ENCODE results near the gene ACCS.
A peak's percentile ranks its signal among the peaks of the same experiment; 100 is the strongest.

The ACCS gene

GRCh38 chr11:44043157-44043556 lies 22.9 kb upstream of the ACCS start:
- DNase-seq = no peak

GRCh38 chr11:44046182-44046581 lies 19.9 kb upstream of the ACCS start:
- DNase-seq = no peak

GRCh38 chr11:44047298-44047697 lies 18.8 kb upstream of the ACCS start:
- no peak for DNase-seq

DNA sequence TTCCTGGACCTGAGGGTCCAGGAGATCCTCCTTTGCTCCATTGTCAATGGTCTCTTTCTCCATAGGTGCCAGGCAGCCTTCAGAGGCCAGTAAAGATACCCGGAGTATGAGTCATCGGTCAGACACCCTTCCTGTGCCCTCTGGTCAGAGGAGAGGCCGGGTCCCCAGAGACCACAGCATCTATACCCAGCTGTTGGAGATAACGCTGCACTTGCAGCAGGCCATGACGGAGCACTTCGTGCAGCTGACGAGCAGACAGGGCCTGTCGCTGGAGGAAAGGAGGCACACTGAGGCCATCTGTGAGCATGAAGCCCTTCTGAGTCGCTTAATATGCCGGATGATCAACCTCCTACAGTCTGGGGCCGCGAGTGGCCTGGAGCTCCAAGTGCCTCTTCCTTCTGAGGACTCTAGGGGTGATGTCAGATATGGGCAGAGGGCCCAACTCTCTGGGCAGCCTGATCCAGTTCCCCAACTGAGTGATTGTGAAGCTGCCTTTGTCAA lies 18.1 kb upstream of the ACCS start, which contains the start of gene ACCSL:
Gene ACCSL (plus strand): TSS at position 51 of the 501 bp plus-strand sequence. CDS start 56 bp downstream, at position 107.
- peak in 4 of 14 donors; percentile 7 to 25 (median 12) for DNase-seq

- no peak for DNase-seq
These were observed 16.2 kb upstream of the ACCS start for GRCh38 chr11:44049832-44050231.

GRCh38 chr11:44051171-44051570 lies 14.9 kb upstream of the ACCS start:
- DNase-seq = no peak

GRCh38 chr11:44057340-44057739 lies 8.7 kb upstream of the ACCS start:
- DNase-seq = no peak

GRCh38 chr11:44058275-44058674 lies 7.8 kb upstream of the ACCS start:
- DNase-seq = no peak

DNA sequence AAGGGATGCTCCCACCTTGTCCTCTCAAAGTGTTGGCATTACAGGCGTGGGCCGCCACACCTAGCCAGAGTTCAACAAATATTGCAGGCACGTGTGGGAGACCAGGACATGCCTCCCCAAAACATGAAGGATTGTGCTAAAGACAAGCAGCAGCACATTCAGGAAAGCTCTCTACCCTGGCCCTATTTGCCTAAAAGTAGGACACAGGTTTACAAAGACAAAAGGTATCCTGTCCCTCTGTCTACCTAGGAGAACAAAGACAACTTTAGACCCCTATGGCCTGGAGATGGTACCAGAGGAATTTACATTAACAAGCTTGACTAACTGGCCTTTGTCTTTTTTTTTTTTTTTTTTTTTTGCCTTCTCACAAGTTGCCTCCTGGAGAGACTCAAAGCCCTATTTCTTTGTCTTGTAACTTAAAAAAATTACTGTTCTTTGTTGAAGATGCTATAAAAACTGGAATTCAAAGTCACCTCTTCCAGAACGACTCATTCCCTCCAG lies 859 bp upstream of the ACCS start:
- DNase-seq = no peak

DNA sequence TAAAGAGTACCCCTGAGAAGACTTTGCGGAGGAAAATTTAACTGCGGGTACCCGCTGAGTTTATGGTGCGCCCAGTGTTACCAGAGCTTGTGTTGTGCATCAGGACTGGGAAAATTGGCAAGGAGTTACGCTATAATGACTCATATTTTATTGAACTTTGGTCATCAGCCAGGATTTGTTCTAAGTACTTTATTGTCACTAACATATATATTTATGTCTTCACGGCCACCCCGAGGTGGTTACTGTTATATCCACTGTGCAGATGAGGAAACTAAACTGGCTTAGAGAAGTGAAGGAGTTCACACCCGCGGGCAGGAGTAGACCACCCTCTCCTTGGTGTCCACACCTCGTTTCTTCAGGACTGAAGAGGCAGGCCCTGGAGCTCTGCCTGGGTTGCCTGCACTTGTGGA lies 667 bp downstream of the ACCS start:
- DNase-seq = peak in 2 of 14 donors; percentile 7 to 19

GRCh38 chr11:44067266-44067665 lies 1.2 kb downstream of the ACCS start:
- no peak for DNase-seq

DNA sequence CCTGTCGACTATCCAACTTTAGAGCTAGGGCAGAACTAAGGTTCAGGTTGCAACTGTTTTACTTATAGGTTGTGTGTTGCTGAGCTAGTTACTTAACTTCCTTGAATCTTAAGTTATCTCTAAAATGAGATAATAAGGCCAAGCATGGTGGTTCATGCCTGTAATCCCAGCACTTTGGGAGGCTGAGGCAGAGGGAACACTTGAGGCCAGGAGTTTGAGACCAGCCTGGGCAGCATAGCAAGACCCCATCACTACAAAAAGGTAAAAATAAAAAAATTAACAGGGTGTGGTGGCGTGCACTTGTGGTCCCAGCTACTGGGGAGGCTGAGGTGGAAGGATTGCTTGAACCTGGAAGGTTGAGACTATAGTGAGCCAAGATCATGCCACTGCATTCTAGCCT lies 2.1 kb downstream of the ACCS start:
- no peak for DNase-seq

DNA sequence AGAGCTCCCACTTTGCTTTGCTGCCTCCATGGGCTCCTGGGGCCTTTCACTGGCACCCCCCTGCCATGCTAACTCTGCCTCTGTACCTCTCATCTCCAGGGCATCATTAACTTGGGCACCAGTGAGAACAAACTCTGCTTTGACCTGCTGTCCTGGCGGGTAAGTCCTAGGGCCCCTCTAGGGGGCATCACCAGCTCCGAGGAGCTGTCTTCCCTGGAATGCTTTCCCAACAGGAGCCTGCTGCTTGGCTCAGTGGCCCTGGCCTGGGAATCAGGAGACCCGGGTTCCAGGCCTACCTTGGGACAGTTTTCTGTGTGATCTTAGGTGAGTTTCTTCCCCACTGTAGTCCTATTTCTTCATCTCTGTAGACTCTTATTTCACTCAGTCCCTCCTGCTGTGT lies 5.1 kb downstream of the ACCS start:
- no peak for DNase-seq

GRCh38 chr11:44072757-44073658 lies 6.9 kb downstream of the ACCS start:
- no peak for DNase-seq

DNA sequence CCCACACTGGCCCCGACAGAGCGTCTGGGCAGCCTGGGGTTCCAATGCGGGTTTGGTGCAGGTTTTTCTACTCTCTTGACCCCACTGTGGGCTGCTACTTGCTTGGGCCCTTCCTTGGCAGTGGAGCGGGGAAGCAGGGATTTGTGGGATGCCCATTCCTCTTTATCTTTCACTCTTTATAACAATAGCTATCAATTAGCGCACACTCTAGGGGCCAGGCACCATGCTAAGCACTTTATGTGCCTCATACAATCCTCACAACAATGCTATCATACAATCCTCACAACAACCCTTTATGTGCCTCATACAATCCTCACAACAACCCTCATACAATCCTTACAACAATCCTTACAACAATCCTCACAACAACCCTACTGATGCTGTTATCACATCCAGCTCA lies 12.7 kb downstream of the ACCS start:
- no peak for DNase-seq

DNA sequence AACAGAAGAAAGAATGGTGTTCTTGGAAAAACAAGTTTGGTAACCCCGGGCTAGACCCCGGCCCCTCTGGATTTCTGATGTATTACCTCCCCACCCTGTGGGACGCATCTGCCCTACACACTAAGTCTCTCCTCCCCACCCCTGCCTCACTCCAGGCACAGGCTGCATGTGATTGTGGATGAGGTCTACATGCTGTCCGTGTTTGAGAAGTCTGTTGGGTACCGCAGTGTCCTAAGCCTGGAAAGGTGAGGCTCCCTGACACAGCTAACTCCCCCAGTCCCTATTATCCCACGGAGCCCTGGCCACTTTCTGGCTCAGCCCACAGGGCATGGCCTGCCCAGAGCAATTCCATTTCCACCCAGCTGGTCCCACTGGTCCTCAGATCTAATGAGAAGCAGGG lies 13.3 kb downstream of the ACCS start:
- DNase-seq = no peak

- DNase-seq = no peak
These were observed 14.9 kb downstream of the ACCS start for GRCh38 chr11:44080951-44081350.

DNA sequence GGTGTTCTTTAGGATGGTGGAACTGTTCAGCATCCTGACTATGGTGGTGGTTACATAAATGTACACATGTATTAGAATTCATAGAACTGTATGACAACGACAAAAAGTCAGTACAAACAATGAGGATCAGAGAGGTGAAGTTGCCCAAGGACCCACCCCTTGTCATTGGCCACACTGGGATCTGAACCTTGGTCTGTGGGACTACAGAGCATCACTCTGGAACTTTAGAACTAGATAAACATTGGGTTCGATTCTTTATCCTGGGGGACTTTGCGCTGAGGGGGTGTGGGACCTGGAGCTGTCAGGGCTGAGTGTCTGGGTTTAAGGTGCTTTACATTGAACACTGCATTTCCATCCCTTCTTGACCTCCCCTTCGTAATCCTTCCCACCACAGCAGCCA lies 16.6 kb downstream of the ACCS start:
- no peak for DNase-seq

GRCh38 chr11:44083433-44083832 lies 17.4 kb downstream of the ACCS start:
- DNase-seq = no peak

DNA sequence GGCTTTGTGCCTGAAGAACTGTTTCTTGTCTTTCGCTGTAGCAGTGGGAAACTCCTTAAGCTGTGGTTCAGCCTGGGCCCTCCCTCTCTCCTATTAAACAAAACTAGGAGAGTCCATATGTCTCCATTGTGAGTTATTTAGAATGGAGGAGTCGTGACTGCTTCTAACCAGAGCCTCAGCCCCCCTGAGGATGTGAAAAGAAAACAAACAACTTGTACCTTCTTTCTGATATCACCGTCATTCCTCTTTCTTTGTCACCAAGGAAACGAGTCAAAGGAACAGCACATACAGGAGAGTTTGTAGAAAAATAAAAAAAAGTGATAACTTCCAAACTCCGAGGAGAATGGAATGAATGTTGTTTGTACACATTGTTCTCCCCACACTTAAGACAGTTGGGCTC lies 17.8 kb downstream of the ACCS start:
- DNase-seq = no peak

DNA sequence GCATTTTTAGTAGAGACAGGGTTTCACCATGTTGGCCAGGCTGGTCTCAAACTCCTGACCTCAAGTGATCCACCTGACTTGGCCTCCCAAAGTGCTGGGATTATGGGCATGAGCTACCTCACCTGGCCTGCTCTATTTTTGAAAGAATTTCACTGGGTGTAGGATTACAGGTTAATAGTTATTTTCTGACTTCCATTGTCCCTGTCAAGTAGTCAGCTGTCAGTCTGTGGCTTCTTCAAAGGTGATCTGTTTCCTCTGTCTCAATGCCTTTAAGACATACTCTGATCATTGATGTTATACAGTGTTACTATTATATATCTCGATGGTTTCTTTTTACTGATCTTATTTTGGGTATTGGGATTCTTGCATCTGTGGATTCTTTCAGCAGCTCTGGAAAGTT lies 19.3 kb downstream of the ACCS start:
- no peak for DNase-seq

GRCh38 chr11:44088377-44088776 lies 22.3 kb downstream of the ACCS start:
- DNase-seq = no peak

GRCh38 chr11:44088871-44089270 lies 22.8 kb downstream of the ACCS start:
- DNase-seq = no peak

DNA sequence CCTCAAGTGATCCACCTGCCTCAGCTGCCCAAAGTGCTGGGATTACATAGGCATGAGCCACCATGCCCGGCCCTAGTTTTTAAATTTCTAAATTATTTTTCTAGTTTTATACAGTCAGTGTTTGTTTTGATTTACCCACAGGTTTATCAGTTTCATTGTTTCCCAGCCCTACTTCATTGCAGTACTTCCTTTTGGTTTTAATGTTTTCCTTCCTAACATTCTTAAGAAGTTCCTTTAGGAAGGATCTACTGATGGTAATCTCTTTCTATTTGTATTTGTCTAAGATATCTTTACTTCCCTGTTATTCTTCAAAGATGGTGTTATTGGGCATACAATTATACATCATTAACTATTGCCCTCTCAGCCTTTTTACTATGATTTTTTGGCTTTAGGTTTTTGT lies 24.5 kb downstream of the ACCS start:
- DNase-seq = no peak

Data from C1 segment of cervical spinal cord (tissue), 14 donors.